HG03045 (cell line): ENCODE results near the gene B3GNT4.
A peak's percentile ranks its signal among the peaks of the same experiment; 100 is the strongest.
"Not testable (repeated sequence)": the region's sequence is repeated elsewhere in the genome, so short reads cannot be mapped to it uniquely, and the experiment has no call there.

Experiments used
- ATAC-seq: cut with Tn5 transposase; IDR thresholded peaks from one replicate; pipeline ENCODE4 v1.9.1; 2021; ENCODE audit warnings: mild to moderate bottlenecking, moderate library complexity; ENCODE audit not compliant: unreplicated experiment

The B3GNT4 gene

GRCh38 chr12:122187466-122187865 lies 16.0 kb upstream of the B3GNT4 start:
- no peak for ATAC-seq

- ATAC-seq: no peak
These were observed 13.7 kb upstream of the B3GNT4 start for GRCh38 chr12:122189626-122190475.

GRCh38 chr12:122190842-122191668 lies 12.5 kb upstream of the B3GNT4 start:
- no peak for ATAC-seq

GRCh38 chr12:122192441-122192840 lies 11.1 kb upstream of the B3GNT4 start:
- ATAC-seq: no peak

GRCh38 chr12:122194804-122195203 lies 8.7 kb upstream of the B3GNT4 start:
- ATAC-seq: no peak

GRCh38 chr12:122195405-122195804 lies 8.1 kb upstream of the B3GNT4 start:
- no peak for ATAC-seq

GRCh38 chr12:122197612-122197966 lies 5.9 kb upstream of the B3GNT4 start:
- no peak for ATAC-seq

GRCh38 chr12:122199484-122200355 lies 3.8 kb upstream of the B3GNT4 start:
- no peak for ATAC-seq

GRCh38 chr12:122200541-122201175 lies 2.9 kb upstream of the B3GNT4 start:
- no peak for ATAC-seq

- ATAC-seq: no peak
These were observed 2.1 kb upstream of the B3GNT4 start for GRCh38 chr12:122201381-122201780.

GRCh38 chr12:122202017-122202416 lies 1.5 kb upstream of the B3GNT4 start:
- no peak for ATAC-seq

GRCh38 chr12:122202811-122203210 lies 698 bp upstream of the B3GNT4 start:
- not testable (repeated sequence) for ATAC-seq

GRCh38 chr12:122204167-122205052 lies 901 bp downstream of the B3GNT4 start:
- ATAC-seq: peak; percentile 17

- ATAC-seq: no peak
These were observed 1.8 kb downstream of the B3GNT4 start for GRCh38 chr12:122205053-122205925.

- no peak for ATAC-seq
These were observed 2.8 kb downstream of the B3GNT4 start for GRCh38 chr12:122206111-122206881.

GRCh38 chr12:122206976-122207375 lies 3.5 kb downstream of the B3GNT4 start:
- ATAC-seq: no peak

- ATAC-seq: no peak
These were observed 3.9 kb downstream of the B3GNT4 start for GRCh38 chr12:122207391-122207790.
